K562 (cell line): ENCODE measurements around the gene LRP6. TPM values are rescaled to one million over a fixed set of nuclear protein-coding genes. Genes with fewer than 3 reads are reported as not detected.

Experiments used
- ADNP ChIP-seq: fragments of 200-800 bp; sonication (Bioruptor generic); IDR thresholded peaks from 2 replicates; pipeline ENCODE4 v1.6.1; 2016; ENCODE audit warnings: missing genetic modification characterization, missing compliant biosample characterization
- CREB1 ChIP-seq, 2 experiments: sonication (generic) in 1 of 2; formaldehyde crosslinking in 1 of 2; IDR thresholded peaks; 2 replicates each; pipeline versions ENCODE4 v1.6.1 to v1.8.0; 2012 to 2022; ENCODE audit warnings: inconsistent platforms in 1 of 2, mild to moderate bottlenecking in 1 of 2, missing genetic modification reagents in 1 of 2, moderate library complexity in 1 of 2
- DNMT1 ChIP-seq: fragments of 450-650 bp; IDR thresholded peaks from 2 replicates; pipeline ENCODE4 v1.6.1; 2016; ENCODE audit warnings: antibody characterized with exemption, mild to moderate bottlenecking
- ETV6 ChIP-seq, 3 experiments: fragments of 150-350 bp in 1 of 3; sonication (generic) in 1 of 3; formaldehyde crosslinking in 1 of 3; IDR thresholded peaks; 2 replicates each; pipeline versions ENCODE4 v1.6.1 to v1.8.0; 2014 to 2022; ENCODE audit warnings: borderline replicate concordance in 2 of 3, low read depth in 2 of 3, antibody characterized with exemption in 1 of 3, low read length in 1 of 3, mild to moderate bottlenecking in 1 of 3, missing genetic modification reagents in 1 of 3
- GTF2E2 ChIP-seq: fragments of 200-800 bp; sonication (Bioruptor generic); IDR thresholded peaks from 2 replicates; pipeline ENCODE4 v1.6.1; 2016; ENCODE audit warnings: missing genetic modification characterization, missing compliant biosample characterization
- HDAC1 ChIP-seq, 2 experiments: fragments of 450-650 bp; IDR thresholded peaks; 2 replicates each; pipeline ENCODE4 v1.6.1; 2016 to 2017; ENCODE audit warnings: inconsistent platforms in 1 of 2, mild to moderate bottlenecking in 1 of 2, moderate library complexity in 1 of 2
- LEF1 ChIP-seq: fragments of 450-650 bp; IDR thresholded peaks from 2 replicates; pipeline ENCODE4 v1.6.1; 2016; ENCODE audit warnings: mild to moderate bottlenecking
- POLR2AphosphoS5 ChIP-seq: IDR thresholded peaks from 2 replicates; pipeline ENCODE4 v1.6.1; 2011; ENCODE audit warnings: mild to moderate bottlenecking, low read depth, low read length, moderate library complexity; ENCODE audit not compliant: control insufficient read depth, insufficient read depth
- RAD21 ChIP-seq, 2 experiments: fragments of 250-450 bp in 1 of 2; fragments of 450-650 bp in 1 of 2; sonication (Bioruptor Pico) in 1 of 2; formaldehyde crosslinking in 1 of 2; IDR thresholded peaks in 1 of 2; conservative IDR thresholded peaks in 1 of 2; 2 replicates each; pipeline versions ENCODE4 v1.4.0 to v1.8.0; 2020 to 2022; ENCODE audit warnings: mild to moderate bottlenecking in 2 of 2, moderate library complexity in 1 of 2
- RB1 ChIP-seq: fragments of 450-650 bp; IDR thresholded peaks from 2 replicates; pipeline ENCODE4 v1.6.1; 2017; ENCODE audit warnings: low read depth, mild to moderate bottlenecking
- RBM17 ChIP-seq: fragments of 200-400 bp; formaldehyde crosslinking; IDR thresholded peaks from 2 replicates; pipeline ENCODE4 v1.6.1; 2017; ENCODE audit warnings: low read depth, mild to moderate bottlenecking, low read length, borderline replicate concordance
- SIRT6 ChIP-seq: IDR thresholded peaks from one replicate; pipeline ENCODE4 v1.6.1; 2012; ENCODE audit warnings: low read depth, mild to moderate bottlenecking, control low read depth, inconsistent platforms, low read length, moderate library complexity
- SMARCB1 ChIP-seq: IDR thresholded peaks from 2 replicates; pipeline ENCODE4 v1.6.1; 2011; ENCODE audit warnings: improper control_type of control experiment, low read depth; ENCODE audit not compliant: insufficient read length
- TAF15 ChIP-seq: fragments of 200-400 bp; formaldehyde crosslinking; IDR thresholded peaks from 2 replicates; pipeline ENCODE4 v1.6.1; 2017; ENCODE audit warnings: mild to moderate bottlenecking, low read depth, low read length, moderate library complexity
- ZNF133 ChIP-seq: fragments of 250-450 bp; sonication (Bioruptor Pico); IDR thresholded peaks from 2 replicates; pipeline ENCODE4 v1.4.0; 2020; ENCODE audit warnings: mild to moderate bottlenecking
- polyA plus RNA-seq, 8 experiments: library from polyadenylated mRNA; depleted of rRNA in 4 of 8; stranded (reverse) in 5 of 8; unstranded in 3 of 8; fragments of >200 nt; fragmentation: Nextera tagmentation in 2 of 8; fragmentation: Illumina TruSeq in 1 of 8; extraction: Ambion mirVana in 2 of 8; extraction: Trizol in 1 of 8; gene quantifications; 2 replicates each; pipeline versions ENCODE4 v1.2.1 to v1.2.3, GENCODE V29; 2011 to 2014; ENCODE audit warnings: inconsistent platforms in 1 of 8, missing spikeins in 1 of 8
- total RNA-seq, 7 experiments: library from RNA; depleted of rRNA in 6 of 7; stranded (reverse); fragments of >200 nt in 6 of 7; fragmentation: Illumina TruSeq in 2 of 7; extraction: Trizol in 2 of 7; gene quantifications; 2 replicates each; pipeline versions ENCODE4 v1.2.1 to v1.2.3, GENCODE V29; 2011 to 2021; ENCODE audit warnings: low replicate concordance in 1 of 7
- TF ChIP-seq, protein P1 (sequence below): fragments of 450-650 bp; IDR thresholded peaks from 2 replicates; pipeline ENCODE4 v1.6.1; 2016; ENCODE audit warnings: borderline replicate concordance
- TF ChIP-seq, protein P2 (sequence below): fragments of 450-650 bp; formaldehyde crosslinking; IDR thresholded peaks from 2 replicates; pipeline ENCODE4 v1.4.0; 2022; ENCODE audit warnings: missing genetic modification characterization
- TF ChIP-seq, protein P3 (sequence below): sonication (generic); formaldehyde crosslinking; IDR thresholded peaks from 2 replicates; pipeline ENCODE4 v1.8.1; 2023; ENCODE audit warnings: mild to moderate bottlenecking, missing genetic modification reagents
- TF ChIP-seq, protein P4 (sequence below): fragments of 450-650 bp; IDR thresholded peaks from 2 replicates; pipeline ENCODE4 v1.6.1; 2016; ENCODE audit warnings: low read depth, mild to moderate bottlenecking, moderate library complexity
- TF ChIP-seq, protein P5 (sequence below): fragments of 250-450 bp; sonication (Bioruptor Pico); IDR thresholded peaks from 2 replicates; pipeline ENCODE4 v1.5.1; 2021; ENCODE audit warnings: mild to moderate bottlenecking

Gene LRP6
- total and polyA plus RNA-seq, 9 of the 15 experiments (the other 6 are each of a cell fraction or from before 2014, with no cell fraction given), result 3.0 to 17.0 (median 10.8) TPM

DNA sequence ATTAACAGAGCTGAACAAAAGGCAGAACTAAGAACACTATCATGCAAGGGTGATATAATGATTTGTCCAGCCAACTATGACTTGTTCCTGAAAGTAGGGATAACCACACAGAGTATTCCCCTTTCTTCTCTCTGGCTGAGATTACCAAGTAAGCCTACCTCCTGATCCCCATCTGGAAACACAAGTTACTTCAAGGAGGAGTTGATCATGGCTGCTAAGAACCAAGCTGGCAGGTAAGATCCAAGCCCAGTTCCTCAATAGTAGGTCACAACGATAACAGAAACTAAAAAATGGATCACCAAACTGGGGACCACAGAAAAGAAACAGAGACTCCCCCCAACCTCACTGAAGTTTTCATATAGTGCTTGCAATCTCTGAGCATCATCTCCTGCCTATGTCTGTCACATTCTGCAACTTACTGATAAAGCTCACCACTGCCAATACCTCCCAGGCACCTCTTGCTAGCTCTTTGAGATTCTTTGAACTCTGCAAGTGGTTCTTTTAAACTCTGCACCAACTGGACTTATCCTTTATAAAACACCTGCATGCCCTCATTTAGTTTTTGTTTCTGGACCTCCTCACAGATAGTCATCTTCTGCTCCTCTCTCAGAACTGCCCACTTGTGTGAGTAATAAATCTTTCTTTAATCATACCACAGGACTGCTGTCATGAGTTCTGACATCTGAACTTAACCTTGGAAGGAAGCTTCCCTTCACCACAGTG is 76.6 kb downstream of the LRP6 start (continued):
- TF ChIP-seq, protein P1, sequence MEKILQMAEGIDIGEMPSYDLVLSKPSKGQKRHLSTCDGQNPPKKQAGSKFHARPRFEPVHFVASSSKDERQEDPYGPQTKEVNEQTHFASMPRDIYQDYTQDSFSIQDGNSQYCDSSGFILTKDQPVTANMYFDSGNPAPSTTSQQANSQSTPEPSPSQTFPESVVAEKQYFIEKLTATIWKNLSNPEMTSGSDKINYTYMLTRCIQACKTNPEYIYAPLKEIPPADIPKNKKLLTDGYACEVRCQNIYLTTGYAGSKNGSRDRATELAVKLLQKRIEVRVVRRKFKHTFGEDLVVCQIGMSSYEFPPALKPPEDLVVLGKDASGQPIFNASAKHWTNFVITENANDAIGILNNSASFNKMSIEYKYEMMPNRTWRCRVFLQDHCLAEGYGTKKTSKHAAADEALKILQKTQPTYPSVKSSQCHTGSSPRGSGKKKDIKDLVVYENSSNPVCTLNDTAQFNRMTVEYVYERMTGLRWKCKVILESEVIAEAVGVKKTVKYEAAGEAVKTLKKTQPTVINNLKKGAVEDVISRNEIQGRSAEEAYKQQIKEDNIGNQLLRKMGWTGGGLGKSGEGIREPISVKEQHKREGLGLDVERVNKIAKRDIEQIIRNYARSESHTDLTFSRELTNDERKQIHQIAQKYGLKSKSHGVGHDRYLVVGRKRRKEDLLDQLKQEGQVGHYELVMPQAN, result no peak
- TF ChIP-seq ADNP (tag) (no peak), LEF1 (peak; percentile 44; the same call in 1 of the 2 replicates), ZNF133 (no peak), HDAC1 (IDR thresholded peaks at IDR 0.05) (peak in 1 of 2 experiments; percentile 51; a peak in 1 of 4 replicates), GTF2E2 (tag) (no peak), RB1 (no peak), DNMT1 (no peak), RBM17 (no peak), SMARCB1 (no peak), ETV6 (IDR thresholded peaks at IDR 0.05; ENCODE audit: borderline replicate concordance in 1 of 2, low read depth in 2 of 2, low read length in 1 of 2) (no peak), ETV6 (CRISPR knock-in tag; IDR thresholded peaks at IDR 0.05; ENCODE audit: borderline replicate concordance) (no peak), TAF15 (no peak), SIRT6 (no peak), CREB1 (IDR thresholded peaks at IDR 0.05) (no peak), CREB1 (CRISPR knock-in tag; IDR thresholded peaks at IDR 0.05) (no peak), RAD21 (CRISPR knock-in tag; conservative IDR thresholded peaks at IDR 0.05 in 1 of 2, IDR thresholded peaks at IDR 0.05 in 1 of 2) (no peak), POLR2AphosphoS5 (peak; percentile 44; the same call in 1 of the 2 replicates)
- TF ChIP-seq, protein P2, sequence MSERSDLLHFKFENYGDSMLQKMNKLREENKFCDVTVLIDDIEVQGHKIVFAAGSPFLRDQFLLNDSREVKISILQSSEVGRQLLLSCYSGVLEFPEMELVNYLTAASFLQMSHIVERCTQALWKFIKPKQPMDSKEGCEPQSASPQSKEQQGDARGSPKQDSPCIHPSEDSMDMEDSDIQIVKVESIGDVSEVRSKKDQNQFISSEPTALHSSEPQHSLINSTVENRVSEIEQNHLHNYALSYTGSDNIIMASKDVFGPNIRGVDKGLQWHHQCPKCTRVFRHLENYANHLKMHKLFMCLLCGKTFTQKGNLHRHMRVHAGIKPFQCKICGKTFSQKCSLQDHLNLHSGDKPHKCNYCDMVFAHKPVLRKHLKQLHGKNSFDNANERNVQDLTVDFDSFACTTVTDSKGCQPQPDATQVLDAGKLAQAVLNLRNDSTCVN (CRISPR knock-in tag), result no peak
- TF ChIP-seq, protein P3, sequence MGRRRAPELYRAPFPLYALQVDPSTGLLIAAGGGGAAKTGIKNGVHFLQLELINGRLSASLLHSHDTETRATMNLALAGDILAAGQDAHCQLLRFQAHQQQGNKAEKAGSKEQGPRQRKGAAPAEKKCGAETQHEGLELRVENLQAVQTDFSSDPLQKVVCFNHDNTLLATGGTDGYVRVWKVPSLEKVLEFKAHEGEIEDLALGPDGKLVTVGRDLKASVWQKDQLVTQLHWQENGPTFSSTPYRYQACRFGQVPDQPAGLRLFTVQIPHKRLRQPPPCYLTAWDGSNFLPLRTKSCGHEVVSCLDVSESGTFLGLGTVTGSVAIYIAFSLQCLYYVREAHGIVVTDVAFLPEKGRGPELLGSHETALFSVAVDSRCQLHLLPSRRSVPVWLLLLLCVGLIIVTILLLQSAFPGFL, result no peak
- TF ChIP-seq, protein P4, sequence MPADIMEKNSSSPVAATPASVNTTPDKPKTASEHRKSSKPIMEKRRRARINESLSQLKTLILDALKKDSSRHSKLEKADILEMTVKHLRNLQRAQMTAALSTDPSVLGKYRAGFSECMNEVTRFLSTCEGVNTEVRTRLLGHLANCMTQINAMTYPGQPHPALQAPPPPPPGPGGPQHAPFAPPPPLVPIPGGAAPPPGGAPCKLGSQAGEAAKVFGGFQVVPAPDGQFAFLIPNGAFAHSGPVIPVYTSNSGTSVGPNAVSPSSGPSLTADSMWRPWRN, result peak; percentile 66; the same call in 1 of the 2 replicates
- TF ChIP-seq, protein P5, sequence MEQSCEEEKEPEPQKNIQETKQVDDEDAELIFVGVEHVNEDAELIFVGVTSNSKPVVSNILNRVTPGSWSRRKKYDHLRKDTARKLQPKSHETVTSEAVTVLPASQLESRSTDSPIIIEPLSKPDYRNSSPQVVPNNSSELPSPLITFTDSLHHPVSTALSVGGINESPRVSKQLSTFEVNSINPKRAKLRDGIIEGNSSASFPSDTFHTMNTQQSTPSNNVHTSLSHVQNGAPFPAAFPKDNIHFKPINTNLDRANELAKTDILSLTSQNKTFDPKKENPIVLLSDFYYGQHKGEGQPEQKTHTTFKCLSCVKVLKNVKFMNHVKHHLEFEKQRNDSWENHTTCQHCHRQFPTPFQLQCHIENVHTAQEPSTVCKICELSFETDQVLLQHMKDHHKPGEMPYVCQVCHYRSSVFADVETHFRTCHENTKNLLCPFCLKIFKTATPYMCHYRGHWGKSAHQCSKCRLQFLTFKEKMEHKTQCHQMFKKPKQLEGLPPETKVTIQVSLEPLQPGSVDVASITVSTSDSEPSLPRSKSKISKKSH (CRISPR knock-in tag), result no peak
